GM19043 (cell line): ENCODE measurements around the gene LMNB1.
"Not testable (repeated sequence)": the region's sequence is repeated elsewhere in the genome, so short reads cannot be mapped to it uniquely, and the experiment has no call there.

Experiments
- ATAC-seq: cut with Tn5 transposase; IDR thresholded peaks from one replicate; pipeline ENCODE4 v1.9.1; 2021; ENCODE audit warnings: low read depth; ENCODE audit not compliant: unreplicated experiment

Gene LMNB1

DNA sequence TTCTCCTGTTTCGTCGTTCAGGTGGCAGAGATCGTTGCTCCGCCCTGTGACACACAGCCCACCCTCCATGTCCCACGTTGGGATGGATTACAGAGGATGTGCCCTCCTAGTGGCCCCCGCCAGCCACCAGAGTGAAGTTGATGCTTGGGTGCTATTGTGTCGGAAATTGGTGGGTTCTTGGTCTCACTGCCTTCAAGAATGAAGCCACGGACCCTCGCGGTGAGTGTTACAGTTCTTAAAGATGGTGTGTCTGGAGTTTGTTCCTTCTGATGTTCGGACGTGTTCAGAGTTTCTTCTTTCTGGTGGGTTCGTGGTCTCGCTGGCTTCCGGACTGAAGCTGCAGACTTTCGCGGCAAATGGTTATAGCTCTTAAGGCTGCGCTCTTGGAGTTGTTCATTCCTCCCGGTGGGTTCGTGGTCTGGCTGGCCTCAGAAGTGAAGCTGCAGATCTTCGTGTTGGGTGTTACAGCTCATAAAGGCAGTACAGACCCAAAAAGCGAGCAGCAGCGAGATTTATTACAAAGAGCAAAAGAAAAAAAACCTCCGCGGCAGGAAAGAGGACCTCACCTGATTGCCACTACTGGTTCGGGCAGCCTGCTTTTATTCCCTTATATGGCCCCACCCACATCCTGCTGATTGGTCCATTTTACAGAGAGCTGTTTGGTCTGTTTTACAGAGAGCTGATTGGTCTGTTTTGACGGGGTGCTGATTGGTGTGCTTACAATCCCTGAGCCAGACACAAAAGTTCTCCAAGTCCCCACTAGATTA, 76.8 kb downstream of the LMNB1 start:
- not testable (repeated sequence) for ATAC-seq

DNA sequence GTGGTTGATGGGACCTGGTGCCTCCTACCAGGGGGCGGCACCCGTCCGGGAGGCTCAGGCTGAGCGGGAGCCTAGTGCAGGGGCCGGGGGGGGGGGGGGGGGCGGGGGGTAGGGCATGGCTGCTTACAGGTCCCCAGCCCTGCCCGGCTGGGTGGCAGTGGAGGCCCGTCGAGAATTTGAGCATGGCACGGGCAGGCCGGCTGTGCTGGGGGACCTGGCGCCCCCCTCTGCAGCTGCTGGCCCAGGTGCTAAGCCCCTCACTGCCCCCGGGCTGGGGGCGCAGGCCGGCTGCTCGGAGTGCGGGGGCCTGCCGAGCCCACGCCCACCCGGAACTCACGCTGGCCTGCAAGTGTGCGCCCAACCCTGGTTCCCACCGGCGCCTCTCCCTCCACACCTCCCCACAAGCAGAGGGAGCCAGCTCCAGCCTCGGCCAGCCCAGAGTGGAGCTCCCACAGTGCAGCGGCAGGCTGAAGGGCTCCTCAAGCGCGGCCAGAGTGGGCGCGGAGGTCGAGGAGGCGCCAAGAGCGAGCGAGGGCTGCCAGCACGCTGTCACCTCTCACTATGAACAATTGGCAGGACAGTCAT, 77.7 kb downstream of the LMNB1 start:
- no peak for ATAC-seq

DNA sequence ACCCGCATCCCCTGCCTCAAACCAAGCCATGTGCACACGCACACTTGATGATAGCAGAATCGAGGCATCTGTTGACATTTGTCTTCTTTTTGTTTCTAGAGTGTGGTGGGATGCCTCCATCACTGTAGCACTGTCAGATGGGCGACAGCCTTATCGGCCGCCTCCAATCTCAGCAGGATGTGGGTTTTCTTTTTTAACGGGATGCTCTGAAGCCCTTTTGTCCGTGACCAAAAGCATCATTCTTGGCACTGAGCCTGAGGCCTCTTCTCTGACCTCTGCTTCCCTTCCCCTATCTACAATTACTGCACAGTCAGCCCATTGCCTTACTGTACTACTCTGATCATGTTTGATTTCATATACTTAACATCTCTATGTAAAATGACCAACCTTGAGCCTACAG, 78.3 kb downstream of the LMNB1 start:
- no peak for ATAC-seq

DNA sequence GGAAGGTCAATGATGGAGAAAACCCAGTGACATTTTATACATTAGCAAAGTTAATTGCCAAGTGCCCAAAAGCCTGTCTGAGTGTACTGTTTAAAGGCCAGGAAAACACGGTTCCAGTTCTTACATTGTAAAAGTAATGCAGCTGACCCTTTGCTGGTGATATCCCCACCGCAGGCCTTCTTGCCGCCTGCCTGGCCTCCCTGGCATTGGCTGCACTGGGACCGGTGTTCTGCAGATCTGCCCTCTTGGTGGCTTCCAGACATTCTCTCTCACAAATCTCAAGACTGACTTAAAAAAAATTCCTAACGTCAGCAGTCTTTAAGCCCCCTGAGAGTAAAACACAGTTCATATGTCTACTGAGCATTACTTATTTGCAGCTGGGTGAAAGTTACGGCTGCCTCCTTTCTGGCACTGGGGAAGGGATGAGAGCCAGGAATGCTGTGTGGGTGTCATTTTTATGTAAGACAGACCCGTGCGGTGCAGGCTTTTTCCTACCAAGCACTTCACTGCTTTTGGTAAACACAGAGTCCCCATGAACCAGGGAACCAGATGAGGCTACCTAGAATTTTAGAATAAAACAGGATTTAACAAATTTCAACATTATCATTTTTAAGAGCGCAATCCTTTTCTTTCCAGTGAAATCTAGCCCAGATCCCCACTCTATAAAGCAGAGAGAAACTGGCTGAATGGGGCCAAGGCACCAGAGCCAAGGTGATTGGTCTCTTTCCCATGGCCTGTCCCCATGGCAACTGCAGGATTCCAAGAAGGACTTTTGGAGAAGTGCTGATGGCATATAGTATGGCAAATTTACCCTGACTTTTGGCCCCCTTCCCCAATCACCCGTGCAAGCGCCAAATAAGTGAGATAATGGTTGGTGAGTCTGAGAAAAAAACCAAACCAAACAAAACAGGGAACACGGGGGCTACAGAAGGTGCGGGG, 80.8 kb downstream of the LMNB1 start:
- no peak for ATAC-seq

DNA sequence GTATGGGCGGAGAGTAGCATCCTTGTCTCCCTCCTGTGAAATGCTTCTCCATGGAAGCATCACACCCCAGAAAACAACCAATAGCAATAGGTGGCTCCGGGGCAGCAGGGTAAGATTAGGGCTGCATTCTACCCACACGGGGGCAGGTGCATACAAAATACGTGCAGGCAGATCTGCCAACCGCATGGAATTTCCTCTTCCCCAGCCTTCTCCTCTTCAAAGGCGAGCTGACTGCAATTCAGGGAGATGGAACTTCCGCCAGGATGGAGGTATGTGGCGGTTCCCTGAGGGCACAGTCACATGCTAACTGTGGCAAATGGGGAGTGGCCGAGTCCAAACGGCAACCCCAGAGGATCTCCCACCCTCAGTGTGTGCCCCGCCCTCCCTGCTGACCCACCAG, 81.5 kb downstream of the LMNB1 start:
- no peak for ATAC-seq

DNA sequence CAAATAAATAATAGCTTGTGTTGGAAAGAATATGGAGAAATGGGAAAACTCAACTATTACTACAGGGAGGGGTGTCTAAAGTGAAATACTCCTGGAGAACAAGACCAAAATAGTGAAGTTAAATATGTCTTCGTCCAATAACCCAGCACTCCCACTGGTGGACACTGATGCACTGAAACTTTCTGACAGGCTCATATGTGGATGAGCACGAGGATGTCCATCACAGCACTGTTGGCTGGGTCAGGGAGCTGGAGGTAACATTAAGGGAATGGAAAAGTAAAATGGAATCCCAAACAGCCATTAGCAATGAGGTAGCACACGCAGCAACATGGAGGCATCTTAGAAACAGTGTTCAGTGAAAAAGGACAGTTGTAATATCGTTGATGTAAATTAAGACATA, 86.5 kb downstream of the LMNB1 start:
- ATAC-seq: no peak

DNA sequence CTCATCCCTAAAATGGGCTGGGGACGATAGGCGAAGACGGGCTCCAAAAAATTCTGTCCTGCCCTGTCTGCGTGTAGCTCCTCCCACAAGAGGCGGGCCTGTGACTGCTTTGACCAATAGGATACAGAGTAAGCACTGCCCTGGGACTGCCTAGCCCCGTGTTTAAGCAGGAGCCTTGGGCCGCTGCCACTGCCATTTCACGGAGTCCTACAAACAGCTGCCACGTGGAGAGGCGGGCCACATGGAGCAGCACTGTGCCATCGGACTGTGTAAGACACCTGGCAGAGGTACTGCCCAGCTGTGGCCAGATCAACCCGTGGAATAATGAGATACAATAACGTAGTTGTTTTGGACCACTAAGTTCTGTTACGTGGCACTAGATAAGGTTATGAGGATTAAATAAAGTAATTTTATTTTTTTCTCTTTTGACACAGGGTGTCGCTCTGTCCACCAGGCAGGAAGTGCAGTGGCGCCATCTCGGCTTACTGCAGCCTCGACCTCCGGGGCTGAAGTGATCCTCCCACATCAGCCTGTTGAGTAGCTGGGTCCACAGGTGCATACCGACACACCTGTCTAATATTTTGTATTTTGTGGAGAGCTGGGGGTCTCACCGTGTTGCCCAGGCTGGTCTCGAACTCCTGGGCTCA, 87.2 kb downstream of the LMNB1 start:
- no peak for ATAC-seq

DNA sequence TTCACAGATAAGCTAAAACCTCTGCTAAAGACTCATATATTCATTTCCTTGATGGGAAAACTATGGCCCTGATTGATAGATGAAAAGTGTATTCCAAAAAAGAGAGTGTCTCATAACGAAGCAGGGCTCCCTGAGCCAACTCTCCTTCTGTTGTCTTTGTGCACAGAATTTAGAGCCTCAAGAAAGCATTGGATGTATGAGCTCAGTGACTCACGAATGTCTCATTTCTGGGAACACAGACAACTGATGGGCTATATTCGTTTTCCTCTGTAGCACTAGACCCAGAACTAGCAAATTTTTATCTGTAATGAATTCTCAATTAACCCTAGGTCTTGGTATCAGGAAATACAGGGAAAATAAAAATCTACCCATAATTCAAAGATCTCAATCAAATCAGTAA, 88.4 kb downstream of the LMNB1 start:
- no peak for ATAC-seq

DNA sequence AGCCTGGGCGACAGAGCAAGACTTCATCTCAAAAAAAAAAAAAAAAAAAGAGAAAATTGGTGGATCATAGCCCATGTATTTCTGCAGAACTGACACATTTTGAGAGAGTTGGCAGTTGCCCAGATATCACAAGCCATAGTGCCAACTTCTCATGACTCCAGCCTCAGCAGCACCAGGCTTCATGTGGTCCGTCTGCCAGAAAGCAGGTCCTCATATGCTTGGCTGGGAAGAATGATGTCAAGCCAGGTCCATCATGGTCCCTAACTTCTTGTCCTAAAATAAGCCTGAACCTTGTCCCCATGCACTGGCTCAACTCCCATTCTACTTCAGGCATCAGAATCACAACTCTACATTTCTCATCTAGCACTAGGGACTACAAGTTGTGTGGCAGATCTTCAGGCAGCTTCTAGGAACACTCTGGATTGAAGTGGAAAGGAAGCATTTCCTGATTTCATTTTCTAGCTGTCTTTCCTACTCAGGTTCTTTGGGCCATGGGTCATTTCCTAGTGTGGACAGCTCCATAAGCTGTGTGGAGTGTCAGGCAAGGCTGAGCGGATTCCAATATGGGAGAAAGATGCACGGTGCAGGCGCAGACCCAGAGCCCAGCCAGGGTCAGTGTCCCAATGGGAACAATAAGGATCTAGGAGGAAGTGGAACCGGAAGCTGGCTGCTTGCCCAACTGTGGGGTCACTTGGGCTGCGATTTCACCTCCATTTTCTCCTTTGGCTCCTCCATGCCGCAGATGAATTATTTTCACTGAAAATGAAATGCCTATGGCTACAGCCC, 90.1 kb downstream of the LMNB1 start:
- ATAC-seq: no peak

DNA sequence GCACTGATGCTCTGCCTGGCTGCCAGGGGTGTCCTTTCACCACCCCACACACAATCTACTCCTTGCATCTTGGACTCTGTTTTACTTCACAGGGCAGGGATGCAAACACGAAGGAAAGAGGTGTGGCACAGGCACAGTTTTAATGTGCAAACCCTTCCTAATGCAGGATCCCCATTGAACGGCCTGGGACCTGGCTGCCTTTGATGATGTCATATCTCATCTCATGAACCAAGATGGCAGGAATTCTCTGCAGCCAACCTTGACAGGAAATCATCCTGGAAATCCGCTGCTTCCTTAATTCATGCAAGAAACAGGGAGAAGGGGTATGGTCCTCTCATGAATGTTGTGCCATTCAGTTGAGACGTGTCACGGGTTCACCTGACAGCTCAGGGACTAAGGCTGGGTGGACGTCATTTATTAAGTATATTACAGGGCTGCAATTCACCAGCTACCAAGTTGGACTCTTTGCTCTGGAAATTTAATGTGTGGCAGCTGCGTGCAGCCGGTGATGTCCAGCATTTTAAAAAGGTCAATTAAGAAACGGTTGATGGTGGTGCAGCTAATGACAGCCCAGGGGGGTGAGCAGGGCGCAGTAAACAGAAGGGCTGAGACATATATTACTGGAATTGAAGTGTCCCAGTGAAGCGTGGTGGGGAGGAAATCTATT, 91.5 kb downstream of the LMNB1 start:
- no peak for ATAC-seq

DNA sequence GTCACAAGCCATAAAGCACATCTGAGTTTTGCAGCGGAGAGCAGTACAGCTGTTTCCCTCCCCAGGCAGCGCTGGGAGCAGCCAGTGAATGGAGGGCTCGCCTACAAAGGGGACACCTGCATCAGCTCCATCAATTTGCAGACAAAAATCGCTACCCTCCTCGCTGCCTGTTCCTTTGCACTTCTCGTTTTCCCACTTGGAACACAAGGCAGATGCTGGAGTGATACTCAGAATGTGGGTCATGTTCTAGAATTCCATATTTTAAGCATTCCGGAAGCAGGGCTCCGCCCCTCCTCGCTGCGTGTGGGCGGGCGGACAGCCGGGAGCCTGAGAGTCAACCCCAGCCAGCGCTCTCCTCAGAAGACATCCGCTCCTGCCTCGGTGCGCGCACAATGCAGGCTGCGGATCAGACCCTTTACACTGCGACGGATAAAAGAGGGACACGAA, 92.1 kb downstream of the LMNB1 start:
- ATAC-seq: peak; percentile 87

DNA sequence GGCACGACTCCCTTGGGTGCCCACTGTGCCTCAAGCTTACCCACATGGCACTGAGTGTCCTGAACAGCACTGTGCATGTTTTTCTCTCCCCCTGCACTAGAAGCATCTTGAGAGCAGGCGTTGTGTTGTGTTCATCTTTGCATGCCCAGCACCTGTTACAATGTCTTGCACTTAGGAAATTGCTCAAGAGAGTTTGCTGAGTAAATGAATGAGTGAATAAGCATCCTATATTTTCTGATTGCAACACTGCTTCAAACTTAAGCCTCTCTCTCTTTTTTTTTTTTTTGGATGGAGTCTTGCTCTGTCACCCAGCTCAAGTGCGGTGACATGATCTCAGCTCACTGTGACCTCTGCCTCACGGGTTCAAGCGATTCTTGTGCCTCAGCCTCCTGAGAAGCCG, 94.5 kb downstream of the LMNB1 start:
- no peak for ATAC-seq

DNA sequence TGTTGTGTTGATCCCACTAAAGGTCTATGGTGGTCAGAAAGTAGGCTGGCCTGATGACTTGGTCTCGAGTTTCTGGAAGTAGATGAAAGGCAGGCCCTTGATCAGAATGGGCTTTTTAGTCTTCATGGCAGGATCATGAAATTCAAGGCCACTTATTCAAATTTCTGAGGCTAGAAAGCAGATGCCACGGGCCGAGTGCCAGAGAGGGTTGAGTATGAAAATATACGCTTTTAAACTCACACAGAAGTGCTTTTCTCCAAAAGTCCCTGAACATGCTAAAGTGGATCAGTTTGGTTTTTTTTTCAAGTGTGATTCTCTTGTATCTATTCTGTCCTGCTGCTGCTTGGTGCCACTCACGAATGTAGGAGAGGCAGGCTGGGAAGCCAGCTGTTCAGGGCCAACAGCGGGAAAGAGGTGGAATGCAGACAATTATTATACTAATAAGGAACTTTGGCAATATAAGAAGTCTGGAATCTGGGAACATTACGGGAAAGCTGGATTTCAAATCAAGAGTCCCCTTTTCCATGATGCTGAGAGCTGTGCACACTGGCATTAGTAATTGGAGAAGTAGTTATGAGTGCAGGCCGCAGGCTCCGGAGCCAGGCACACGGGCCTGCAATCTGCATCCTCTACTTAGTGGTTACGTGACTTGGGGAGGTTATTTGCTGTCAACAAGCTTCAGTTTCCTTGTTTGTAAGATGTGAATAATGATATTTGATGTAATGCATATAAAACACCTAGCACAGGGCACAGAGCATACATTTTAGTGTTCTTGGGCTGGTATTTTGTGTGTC, 95.8 kb downstream of the LMNB1 start:
- no peak for ATAC-seq

DNA sequence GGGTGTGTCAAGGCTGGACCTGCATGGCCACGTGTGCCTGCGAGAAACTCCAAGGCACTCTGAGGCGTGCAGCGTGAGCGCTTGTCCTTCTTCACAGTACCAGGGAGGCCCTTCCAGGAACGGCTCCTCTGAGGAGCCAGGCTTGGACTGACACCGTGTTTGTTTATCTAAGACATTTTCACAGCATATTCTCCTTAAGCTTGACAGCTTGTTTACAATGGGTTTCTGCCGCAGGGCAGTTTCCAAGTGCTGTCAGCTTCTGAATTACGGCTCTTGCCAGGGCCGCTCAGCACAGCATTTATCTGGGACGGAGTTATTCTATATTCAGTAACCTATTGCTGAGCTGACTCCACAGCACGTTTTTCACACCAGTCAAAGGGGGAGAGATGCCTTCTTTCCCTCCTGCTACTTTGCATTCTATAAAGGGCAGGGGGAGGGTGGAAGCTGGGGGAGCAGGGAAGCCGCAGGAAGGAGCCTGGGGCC, 98.4 kb downstream of the LMNB1 start:
- no peak for ATAC-seq

DNA sequence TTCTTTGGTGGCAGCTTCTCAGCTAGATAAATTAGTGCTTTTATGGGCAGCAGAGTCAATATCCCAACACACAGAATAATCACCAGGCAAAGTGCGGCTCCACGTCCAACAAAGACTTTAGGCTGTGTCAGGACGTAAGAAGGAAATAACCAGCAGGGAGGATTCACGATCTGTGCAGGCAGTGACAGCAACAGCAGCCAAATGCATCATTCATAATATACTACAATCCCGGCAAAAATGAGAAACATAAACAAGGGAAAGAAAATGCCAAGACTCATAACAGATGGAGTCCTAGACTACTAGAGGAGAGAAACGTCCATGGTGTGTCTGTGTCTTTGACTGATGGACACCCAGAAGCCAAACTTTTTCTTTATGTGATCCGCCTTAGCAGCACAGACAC, 100.7 kb downstream of the LMNB1 start:
- no peak for ATAC-seq

DNA sequence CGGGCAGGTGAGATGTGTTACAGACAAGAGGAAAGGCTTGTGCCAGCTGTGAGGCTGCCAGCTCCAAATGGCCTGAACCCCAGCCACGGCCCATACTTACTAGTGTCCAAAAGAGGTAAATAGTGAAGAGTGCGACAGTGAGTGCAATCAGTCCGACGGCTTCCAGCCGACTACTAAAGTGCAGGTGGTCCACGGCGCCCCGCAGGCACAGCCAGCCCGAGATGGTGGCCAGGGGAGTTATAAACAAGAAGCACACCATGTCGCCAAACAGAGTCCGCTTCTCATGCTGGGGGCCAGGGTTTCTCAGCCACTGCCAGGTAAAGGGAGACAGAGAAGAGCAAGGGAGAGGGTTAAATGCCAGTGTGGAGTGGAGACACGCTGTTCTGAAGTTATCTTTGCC, 101.1 kb downstream of the LMNB1 start:
- no peak for ATAC-seq

DNA sequence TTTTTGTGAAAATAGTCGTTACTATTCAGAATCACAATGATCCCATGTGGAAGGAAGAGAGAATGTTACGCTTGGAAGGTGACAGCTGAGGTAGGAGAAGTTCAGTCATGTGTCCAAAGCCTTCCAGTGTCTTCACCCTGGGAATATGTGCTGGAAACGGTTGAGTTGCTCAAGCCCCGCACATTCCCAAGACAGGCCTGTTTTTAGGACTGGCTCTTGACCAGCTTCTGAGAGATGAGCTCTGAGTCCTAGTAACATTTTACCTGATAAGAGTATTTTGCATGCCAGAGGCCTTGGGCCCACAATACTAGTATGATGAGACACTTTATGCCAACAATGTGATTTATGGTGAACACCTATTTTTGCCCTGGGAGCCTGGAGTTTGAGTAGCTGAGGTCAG, 101.7 kb downstream of the LMNB1 start:
- ATAC-seq: no peak

DNA sequence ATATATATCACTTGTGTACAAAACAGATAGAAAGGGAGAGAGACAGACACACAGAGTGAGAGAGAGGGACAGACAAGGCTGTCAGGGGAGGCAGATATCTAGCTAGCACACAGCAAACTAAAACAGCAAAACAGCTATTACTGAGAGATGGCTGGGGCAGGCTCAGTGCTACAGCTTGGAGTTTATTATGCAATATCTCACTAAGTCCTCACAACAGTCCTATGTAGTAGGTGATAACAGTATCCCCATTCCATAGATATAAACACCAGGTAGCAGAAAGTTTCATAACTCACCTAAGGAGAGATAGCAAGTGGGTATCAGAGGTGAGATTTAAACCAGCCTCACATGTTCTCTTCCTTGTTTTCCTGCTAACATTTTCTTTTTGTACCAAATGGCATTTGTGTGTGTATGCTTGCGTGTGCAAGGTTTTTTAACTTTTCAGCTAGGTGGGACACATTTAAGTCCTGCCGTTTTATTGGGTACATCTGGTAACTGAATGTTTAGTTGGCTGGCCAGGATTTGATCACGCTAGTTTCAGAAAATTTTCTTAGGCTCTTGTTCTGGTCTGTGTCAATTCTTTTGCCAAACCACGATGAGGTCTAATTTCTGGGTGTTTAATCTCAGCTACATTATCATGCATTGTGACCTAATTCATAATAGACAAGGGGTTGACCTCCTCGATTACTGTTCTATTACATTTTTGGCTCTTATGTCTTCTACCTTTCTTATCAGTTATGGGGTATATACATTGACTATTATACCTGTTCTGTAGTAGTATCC, 105.1 kb downstream of the LMNB1 start:
- no peak for ATAC-seq
